Lung (tissue), 12 donors: ENCODE data around the gene DKK3. TPM values are rescaled to one million over a fixed set of nuclear protein-coding genes. Genes with fewer than 3 reads are reported as not detected.

Experiments used
- ATAC-seq: fragments of 200-7000 bp; cut with Tn5 transposase; one replicate; pipeline ENCODE4 v1.9.1; 2020; ENCODE audit warnings: moderate number of reproducible peaks; ENCODE audit not compliant: insufficient read depth, low FRiP score
- DNase-seq, 3 donors: peaks; one replicate each; pipeline ENCODE4 v3.0.0-alpha.2; 2013 to 2017
- H3K27ac ChIP-seq, 2 donors: one replicate each; pipeline ENCODE4 v1.5.1; 2013; ENCODE audit warnings: mild to moderate bottlenecking in 2 of 2, moderate library complexity in 2 of 2, control low read depth in 1 of 2, inconsistent platforms in 1 of 2, low read depth in 1 of 2, low read length in 1 of 2
- H3K27me3 ChIP-seq, 3 donors: one replicate each; pipeline ENCODE4 v1.5.1; 2013; ENCODE audit warnings: low read length in 2 of 3; ENCODE audit not compliant: control insufficient read depth in 3 of 3, insufficient read depth in 3 of 3
- H3K36me3 ChIP-seq, 4 donors: one replicate each; pipeline ENCODE4 v1.5.1; 2013; ENCODE audit warnings: low read length in 4 of 4, mild to moderate bottlenecking in 1 of 4, moderate library complexity in 1 of 4; ENCODE audit not compliant: control insufficient read depth in 4 of 4, insufficient read depth in 4 of 4
- H3K4me1 ChIP-seq, 5 donors: one replicate each; pipeline ENCODE4 v1.5.1; 2013; ENCODE audit warnings: low read length in 5 of 5, mild to moderate bottlenecking in 2 of 5, moderate library complexity in 1 of 5; ENCODE audit not compliant: control insufficient read depth in 5 of 5, insufficient read depth in 5 of 5
- H3K4me3 ChIP-seq: one replicate; pipeline ENCODE4 v1.5.1; 2013; ENCODE audit warnings: mild to moderate bottlenecking, control low read depth, moderate library complexity
- H3K9ac ChIP-seq, 2 donors: one replicate each; pipeline ENCODE4 v1.5.1; 2013; ENCODE audit warnings: low read length in 2 of 2, control low read depth in 1 of 2; ENCODE audit not compliant: insufficient read depth in 1 of 2
- H3K9me3 ChIP-seq, 4 donors: one replicate each; pipeline ENCODE4 v1.5.1; 2013; ENCODE audit warnings: low read length in 3 of 4, mild to moderate bottlenecking in 1 of 4, moderate library complexity in 1 of 4; ENCODE audit not compliant: control insufficient read depth in 4 of 4, insufficient read depth in 3 of 4
- CTCF ChIP-seq: IDR thresholded peaks from 2 replicates; pipeline ENCODE4 v1.5.1; 2012; ENCODE audit warnings: mild to moderate bottlenecking; ENCODE audit errors: control extremely low read depth, extremely low read depth
- WGBS, 2 donors: extraction: QIAGEN DNeasy Blood & Tissue Kit; methylation state at CpG; one replicate each; pipeline ENCODE4 v1.1.7; 2013; 5-methylcytosine and 5-hydroxymethylcytosine counted together
- polyA plus RNA-seq, 2 donors: library from polyadenylated mRNA; stranded (reverse); fragments of 200-250 nt; gene quantifications; one replicate each; pipeline ENCODE4 v1.2.1, GENCODE V29; 2013
- total RNA-seq, 2 donors: library from RNA; depleted of rRNA in 1 of 2; stranded (reverse); fragments of >200 nt in 1 of 2; gene quantifications; one replicate each; pipeline ENCODE4 v1.2.1, GENCODE V29; 2014 to 2021
- donor health status: control.
- donor health status: control.
- donor health status: Bipolar disorder and iron deficiency.
- donor health status: healthy.
- donor health status: DM: yes; HTN: yes; CAD: no.

DKK3 gene
- total and polyA plus RNA-seq, 4 donors, result 45.3 to 121 (median 94.5) TPM

DNA sequence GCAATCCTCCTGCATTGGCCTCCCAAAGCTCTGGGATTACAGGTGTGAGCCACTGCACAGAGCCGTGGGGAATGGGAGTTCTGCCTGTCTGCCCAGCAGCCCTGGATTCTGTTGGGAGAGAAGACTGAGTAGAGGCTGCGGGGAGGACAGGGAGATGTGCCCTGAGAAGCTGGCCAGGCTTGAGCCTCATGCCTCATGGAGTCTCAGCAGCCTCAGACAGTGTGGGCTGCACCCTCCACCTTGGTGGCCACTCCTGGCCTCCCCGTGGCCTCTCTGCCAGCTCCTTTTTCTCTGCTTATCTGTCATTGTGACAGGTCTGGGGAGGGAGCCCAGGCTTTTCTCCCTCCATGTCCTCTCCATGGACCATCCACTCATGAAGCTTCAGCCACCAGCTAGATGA is 43.2 kb downstream of the DKK3 start:
- Histone ChIP-seq H3K4me3 (no peak overlapping the region), H3K36me3 (peaks cover 0 to 32% (median 16%) of the 10 kb centered on the region in 4 donors), H3K9ac (no peak overlapping the region), H3K4me1 (peaks cover 0 to 5% (median 2%) of the 10 kb centered on the region in 5 donors), H3K27me3 (no peaks in the 10 kb centered on the region), H3K9me3 (peaks cover 0 to 3% (median 2%) of the 10 kb centered on the region in 4 donors), H3K27ac (no peak overlapping the region)
- WGBS, 2 donors, result 77 to 87% methylated on average over 3 of the region's 3 CpGs
- no peak for TF ChIP-seq CTCF
- DNase-seq (no peak), ATAC-seq (no peak)

DNA sequence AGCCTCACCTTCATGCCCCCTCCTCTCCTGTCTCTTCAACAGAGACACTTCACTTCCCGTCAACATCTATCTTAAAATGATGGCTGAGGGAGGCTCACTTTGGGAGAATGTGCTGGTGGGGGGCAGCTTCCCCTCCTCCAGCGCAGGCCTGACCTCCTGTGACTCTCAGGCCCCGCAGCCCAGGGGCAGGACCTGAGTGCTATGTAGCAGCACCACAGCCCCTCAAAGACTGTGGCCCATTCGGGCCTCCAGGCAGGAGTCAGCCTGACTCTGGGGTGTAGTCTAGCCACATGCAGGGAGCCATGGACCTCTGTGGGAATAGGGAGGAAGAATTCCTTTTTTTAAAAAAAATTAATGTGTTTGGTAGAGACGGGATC is 43.7 kb downstream of the DKK3 start:
- DNase-seq (no peak), ATAC-seq (no peak)
- peaks cover 0 to 3% (median 2%) of the 10 kb centered on the region in 4 donors for H3K9me3 ChIP-seq
- no peaks in the 10 kb centered on the region for H3K27me3 ChIP-seq
- no peak overlapping the region for H3K4me3 ChIP-seq
- H3K36me3 ChIP-seq, result peaks cover 0 to 31% (median 16%) of the 10 kb centered on the region in 4 donors
- no peak overlapping the region for H3K9ac ChIP-seq
- 89 to 95% methylated on average over 5 of the region's 5 CpGs for WGBS, 2 donors
- H3K27ac ChIP-seq, result no peak overlapping the region
- no peak for TF ChIP-seq CTCF
- peaks cover 0 to 5% (median 2%) of the 10 kb centered on the region in 5 donors for H3K4me1 ChIP-seq

DNA sequence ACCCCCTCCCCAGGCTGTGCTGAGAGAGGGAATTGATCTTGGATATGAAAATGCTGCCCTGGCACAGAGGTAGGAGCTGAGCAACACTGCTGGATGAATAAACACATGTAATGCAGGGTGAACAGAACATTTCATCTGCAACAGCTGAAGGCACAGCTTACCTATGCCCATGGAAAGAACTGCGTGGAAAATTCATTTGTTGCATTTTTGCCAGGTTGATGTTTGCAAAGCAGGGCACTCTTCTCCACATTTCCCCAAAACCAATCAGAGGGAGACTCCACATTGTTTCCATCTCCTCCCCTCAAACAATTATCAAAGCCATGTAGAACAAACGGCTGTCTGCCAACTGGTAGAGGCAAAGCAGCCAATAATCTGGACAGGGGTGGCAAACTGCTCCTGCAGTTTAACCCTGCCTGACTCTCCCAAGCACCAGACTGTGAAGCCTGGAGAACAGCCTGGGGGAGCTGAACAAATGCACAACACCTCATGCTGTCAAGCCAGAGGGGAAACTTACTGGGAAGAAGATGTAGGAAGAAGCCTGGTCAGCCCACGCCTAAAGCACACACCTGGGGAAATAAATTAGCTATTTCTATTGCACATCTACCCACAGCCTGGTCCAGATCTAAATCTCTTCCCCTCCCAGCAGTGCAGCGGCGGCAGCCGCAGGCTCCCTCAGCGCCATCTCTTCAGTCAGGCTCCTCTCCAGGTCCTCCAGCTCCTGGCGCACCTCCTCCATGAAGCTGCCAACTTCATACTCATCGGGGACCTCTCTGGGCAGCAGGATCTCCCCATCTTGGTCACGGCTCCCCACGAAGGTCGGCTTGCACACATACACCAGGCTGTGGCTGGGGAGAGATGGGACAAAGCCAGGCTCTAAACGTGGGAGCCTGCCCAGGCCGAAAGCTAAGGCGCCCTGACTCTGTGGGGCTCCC is 44.3 kb downstream of the DKK3 start:
- WGBS, 2 donors, result 79 to 84% methylated on average over 15 of the region's 15 CpGs
- no peak overlapping the region for H3K9ac ChIP-seq

More for the DNA sequence above, 44.3 kb downstream of the DKK3 start:
- Histone ChIP-seq H3K4me3 (no peak overlapping the region), H3K36me3 (peaks cover 0 to 31% (median 17%) of the 10 kb centered on the region in 4 donors), H3K27me3 (no peaks in the 10 kb centered on the region), H3K9me3 (peaks cover 0 to 3% (median 2%) of the 10 kb centered on the region in 4 donors), H3K27ac (no peak overlapping the region), H3K4me1 (peaks cover 0 to 5% (median 2%) of the 10 kb centered on the region in 5 donors)
- TF ChIP-seq CTCF, result no peak
- no peak for ATAC-seq
- DNase-seq, result no peak
